ENCODE measurements around the gene TMEM147.
"Not testable (repeated sequence)": the region's sequence is repeated elsewhere in the genome, so short reads cannot be mapped to it uniquely, and the experiment has no call there.

TMEM147 gene

DNA sequence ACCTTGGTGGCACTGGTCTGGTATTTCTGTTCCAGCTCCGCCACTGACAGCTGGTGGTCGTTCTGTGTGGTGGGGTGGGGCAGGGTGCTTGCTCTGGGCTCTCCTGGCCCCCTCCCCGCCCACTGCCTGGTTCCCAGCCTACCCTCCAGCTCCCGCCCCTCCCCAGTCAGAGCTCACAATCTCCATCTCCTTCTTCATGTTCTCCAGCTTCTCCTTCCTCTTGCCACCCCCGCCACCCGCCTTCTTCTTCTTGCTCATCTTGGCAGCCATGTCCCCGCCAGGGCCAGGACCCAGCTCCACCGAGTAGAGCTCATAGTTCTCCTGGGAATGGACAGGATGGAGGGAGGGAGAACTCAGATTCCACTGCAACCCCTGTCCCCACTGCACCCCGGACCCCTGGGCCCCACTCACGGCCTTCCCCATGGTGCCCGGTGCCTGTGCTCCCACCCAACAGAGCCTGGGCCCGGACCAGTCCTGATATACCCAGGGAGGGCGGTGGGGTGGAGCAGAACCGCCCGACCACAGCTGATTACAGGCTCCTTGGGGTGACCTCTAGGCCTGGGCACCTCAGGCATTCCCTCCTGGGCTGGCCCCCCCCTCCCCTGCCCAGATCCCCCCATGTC is 17.9 kb downstream of the TMEM147 start, which contains the start of gene ATP4A:
ATP4A (minus strand) TSS at position 452 of the 623 bp plus-strand sequence; CDS start at position 423, 29 bp downstream.
- DNase-seq: no peak

DNA sequence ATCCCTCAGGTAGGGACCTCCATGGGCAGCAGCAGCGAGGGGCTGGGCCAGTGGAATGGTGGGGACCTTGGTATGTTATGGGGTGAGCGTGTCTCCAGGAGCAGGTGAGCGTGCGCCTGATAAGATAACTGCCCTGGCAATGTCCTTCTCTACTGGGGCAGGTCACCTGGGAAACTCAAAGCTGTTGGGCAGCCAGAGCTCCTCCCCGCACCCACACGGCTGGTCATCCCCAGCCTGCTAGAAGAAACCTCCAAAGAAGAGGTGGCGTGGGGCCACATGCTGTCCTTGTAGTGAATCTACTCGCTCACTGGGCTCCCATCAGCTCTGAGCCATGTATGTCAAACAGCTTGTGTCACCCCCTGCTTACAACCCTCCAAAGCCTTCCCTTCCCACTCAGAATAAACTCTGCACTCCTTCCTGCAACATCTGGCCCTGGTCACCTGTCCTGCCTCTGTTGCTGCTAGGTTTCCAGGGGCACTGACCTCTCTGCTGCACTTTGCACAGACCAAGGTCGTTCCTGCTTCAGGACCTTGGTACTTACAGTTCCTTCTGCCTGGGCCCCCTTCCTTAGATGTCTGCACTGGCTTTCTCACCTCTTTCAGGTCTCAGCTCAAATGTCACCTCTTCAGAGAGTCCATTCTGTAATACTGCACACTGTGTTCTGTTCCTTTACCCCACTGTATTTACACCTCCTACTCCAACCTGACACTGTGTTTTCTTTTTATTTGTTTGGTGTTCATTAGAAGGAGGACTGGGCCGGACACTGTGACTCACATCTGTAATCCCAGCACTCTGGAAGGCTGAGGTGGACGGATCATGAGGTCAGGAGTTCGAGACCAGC is 19.8 kb downstream of the TMEM147 start:
- DNase-seq: no peak

DNA sequence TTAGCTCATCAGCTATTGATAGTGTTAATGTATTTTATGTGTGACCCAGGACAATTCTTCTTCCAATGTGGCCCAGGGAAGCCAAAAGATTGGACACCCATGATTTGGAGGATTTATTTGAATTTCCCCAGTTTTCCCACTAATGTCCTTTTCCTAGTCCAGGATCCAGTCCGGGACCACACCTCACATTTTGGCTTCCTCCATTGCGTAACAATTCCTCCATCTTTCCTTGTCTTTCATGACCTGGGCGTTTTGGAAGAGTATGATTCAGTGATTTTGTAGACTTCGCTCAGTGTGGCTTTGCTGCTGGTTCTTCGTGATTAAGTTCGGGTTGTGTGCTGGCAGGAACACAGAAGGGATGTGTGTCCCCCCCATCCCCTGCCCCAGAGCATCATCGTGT is 21.3 kb downstream of the TMEM147 start:
- DNase-seq: no peak

DNA sequence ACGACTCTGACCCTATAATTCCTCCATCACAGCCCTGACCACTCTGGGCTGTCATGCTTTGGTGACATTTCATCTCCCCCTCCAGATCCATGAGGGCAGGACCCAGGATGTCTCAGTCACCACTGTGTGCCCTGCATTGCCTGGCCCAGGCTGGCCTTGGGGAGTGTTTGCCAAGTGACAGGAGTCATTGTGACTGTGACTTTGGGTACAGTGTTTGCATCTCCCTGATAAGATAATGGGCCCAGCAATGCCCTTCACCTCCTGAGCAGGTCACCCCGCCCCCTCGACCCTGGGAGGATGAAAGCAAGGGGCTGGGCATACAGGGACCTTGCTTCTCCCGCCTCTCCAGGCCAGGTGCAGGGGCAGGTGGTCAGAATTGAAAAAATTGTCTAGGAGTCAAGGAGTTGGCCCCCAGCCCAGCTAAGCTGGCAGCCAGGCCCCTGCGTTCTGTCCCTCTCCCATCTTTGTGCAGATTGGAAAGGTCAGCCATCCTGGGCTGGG is 23.9 kb downstream of the TMEM147 start:
- no peak for DNase-seq

DNA sequence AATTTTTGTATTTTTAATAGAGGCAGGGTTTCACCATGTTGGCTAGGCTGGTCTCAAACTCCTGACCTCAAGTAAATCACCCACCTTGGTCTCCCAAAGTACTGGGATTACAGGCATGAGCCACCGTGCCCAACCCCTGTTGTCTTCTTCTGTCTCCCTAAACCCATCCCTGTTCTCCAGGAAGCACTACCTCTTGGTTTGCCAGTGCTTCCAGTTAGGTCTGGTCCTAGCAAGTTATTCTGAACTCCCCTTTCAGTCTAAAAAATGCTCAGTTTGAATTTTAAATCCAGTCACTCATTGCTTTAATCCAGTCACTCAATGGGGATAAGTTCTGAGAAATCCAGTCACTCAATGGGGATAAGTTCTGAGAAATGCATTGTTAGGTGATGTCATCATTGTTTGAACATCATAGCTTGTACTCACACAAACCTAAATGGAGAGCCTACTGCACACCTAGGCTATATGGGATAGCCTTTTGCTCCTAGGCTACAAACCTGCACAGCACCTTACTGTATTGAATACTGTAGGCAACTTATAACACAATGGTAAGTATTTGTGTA is 26.1 kb downstream of the TMEM147 start:
- DNase-seq: no peak

DNA sequence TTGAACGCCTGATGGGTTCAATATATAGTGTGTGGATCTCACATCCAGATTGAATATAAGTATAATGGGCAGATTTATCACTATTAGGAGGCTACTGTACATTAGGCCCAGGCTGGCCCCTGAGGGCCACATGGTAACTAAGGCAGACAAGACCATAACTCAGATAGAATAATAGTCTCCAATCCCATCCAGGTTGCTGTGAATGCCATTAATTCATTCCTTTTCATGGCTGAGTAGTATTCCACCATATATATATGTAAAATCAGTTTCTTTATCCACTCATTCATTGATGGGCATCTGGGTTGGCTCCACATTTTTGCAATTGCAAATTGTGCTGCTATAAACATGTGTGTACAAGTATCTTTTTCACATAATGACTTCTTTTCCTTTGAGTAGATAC is 32.5 kb downstream of the TMEM147 start:
- DNase-seq: no peak

DNA sequence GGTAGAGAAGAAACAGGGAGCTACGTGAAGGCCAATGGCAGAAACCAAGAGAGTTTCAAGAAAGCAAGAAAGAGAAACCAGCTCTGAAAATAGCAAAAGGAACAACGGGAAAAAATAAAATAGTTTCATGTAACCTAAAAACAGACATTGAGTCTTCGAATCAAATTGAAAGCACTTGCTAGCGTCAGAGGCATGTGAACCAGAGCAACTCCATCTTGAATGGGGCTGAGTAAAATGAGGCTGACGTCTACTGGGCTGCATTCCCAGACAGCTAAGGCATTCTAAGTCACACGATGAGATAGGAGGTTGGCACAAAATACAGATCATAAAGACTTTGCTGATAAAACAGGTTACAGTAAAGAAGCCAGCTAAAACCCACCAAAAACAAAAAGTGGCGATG is 33.3 kb downstream of the TMEM147 start:
- no peak for DNase-seq

DNA sequence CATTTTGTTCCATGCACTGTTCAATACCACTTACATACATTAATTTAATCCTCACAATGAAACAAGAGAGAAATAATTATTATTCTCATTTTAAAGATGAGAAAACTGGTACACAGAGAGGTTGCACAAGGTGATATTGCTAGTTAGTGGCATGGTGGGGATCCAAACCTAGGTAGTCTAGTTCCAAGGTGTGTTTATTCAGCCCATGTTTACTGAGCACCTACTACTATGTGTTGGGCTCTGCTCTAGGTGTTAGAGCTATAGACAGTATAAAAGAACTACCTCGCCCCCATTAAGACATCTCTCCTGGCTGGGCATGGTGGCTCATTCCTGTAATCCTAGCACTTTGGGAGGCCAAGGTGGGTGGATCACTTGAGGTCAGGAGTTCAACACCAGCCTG is 37.3 kb downstream of the TMEM147 start:
- no peak for DNase-seq

DNA sequence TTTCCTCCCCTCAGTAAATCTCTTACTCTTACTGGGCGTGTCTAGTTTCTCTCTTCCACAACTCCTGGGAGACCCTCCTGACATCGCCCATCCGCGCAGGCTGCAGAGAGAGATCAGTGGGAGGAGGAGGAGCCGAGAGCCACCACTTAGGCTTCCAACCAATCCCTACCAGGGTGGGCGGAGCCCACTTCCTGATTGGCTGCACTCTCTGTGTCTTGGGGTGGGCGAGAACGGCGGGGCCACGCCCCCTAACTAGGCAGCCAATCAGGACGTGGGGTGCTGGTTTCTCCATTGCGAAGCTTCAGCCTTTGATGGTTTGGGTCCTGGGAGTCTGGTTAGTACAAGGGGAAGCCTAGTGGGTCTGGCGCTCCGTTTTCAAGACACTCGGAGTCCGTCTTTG is 40.4 kb downstream of the TMEM147 start, which contains the start of gene PMIS2:
PMIS2 (plus strand) TSS at position 326 of the 400 bp plus-strand sequence. CDS start 87 bp downstream, outside the sequence.
- DNase-seq: no peak

DNA sequence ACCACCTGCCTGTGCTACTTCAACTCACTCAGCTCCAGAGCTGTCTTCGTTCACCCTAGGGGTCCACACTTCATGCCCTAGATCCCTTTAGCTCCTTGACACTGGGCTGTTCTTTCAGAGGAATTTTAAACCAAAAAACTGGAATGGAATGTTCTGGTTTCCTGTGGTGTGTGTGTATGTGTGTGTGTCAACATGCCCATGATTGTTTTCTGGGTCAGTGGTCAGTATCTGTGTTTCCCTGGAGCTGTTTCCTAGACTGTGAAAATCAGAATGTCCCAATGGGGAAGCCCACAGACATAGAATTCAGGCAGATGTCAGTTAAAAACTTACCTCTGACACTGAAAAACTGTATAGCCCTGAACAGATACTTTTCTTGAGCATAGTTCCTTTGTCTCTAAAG is 41.9 kb downstream of the TMEM147 start:
- DNase-seq: no peak

DNA sequence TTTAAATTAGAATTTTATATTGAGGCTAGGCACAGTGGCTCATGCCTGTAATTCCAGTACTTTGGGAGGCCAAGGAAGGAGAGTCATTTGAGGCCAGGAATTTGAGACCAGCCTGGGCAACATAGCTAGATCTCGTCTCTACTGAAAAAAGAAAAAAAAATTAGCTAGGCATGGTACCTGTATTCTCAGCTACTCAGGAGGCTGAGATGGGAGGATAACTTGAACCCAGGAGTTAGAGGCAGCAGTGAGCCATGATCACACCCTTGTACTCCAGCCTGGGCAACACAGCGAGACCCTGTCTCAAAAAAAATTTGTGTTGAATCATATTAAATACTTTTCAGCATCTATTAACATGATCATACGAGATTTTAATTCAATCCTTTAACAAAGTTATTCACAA is 45.4 kb downstream of the TMEM147 start:
- DNase-seq: no peak

DNA sequence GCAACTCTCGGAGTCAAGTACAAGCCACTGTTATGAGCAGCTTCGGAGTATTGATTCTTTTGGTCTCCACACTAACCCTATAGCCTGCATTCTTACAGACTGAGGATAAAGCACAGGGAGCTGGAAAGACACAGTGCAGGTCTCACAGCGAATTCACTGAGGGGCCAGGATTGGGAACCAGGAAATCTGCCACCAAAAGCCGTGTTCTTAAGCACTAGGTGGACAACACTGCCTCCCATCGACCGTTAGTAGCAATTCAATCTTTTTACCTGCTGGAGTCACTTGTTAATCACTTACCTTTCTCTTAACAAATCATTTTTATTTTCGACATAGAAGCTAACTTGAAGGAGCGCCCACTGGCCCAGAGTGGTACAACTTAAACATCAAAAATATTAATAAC is 46.8 kb downstream of the TMEM147 start:
- no peak for DNase-seq

DNA sequence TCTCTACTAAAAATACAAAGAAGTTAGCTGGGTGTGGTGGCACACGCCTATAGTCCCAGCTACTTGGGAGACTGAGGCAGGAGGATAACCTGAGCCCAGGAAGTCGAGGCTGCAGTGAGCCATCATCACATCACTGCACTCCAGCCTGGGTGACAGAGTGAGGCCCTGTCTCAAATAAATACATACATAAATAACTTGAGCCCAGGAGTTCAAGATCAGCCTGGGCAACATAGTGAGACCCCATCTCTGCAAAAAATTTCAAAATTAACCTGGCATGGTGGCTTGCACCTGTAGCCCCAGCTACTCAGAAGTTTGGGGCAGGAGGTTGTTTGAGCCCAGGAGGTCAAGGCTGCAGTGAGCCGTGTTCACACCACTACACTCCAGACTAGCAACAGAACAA is 49.6 kb downstream of the TMEM147 start:
- DNase-seq: not testable (repeated sequence)

DNA sequence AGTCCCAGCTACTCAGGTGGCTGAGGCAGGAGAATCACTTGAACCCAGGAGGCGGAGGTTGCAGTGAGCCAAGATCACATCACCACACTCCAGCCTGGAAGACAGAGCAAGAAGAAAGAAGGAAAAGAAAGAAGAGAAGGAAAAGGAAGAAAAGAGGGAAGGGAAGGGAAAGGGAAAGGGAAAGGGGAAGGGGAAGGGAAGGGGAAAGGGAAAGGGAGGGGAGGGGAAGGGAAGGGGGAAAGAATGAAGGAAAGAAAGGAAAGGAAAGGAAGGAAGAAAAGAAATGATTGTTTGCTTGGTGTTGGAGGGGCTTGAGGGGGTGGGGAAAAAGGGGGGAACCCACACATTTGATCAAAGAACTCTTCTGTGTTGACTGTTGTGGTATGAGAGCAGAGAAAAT is 50.5 kb downstream of the TMEM147 start:
- DNase-seq: no peak

DNA sequence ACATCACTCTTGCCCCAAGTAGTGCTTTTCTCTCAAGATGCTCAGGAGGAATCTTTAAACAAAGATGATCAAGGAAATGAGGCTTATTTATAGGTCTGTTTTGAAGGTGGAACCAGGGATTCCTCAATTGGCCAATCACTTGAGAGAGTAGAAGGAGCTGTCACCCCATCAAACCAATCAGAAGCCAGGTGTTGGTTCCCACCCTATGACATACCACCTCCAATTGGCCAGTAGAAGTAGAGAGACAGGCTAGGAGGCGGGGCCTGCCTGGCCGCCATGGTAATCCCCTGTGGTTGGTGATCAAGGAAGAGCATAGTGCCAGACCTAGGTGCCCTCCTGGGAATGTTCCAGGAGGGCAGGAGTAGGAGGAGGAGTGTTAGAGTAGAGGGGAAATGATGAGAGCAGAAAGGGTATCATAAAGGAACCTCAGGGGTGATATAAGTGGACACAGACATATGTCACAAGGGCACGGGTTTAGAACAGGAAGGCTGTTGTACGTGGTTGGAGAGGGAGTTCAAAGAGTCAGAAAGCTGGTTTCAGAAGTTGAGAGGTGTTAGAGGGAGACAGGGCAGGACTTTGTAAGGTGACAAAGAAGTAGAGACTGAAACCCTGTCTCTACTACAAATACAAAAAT is 51.1 kb downstream of the TMEM147 start:
- no peak for DNase-seq
